ENCODE measurements around the gene MBNL1. TPM values are rescaled to one million over a fixed set of nuclear protein-coding genes. Genes with fewer than 3 reads are reported as not detected.

Gene MBNL1
- total and polyA plus RNA-seq, 2 of the 4 experiments (the other 2 are of a cell fraction), result 127 to 664 TPM

- intact Hi-C loops (cut with micrococcal nuclease), result loop anchor here (10.0 kb wide), 1 partner anchor 50 kb away; no protein-coding TSS in a partner anchor
- POLR2A ChIA-PET (ENCODE audit: unreplicated experiment), result no interaction called here
Observed at GRCh38 chr3:152264378-152264777, 4.4 kb upstream of the MBNL1 start.

More at GRCh38 chr3:152264378-152264777, 4.4 kb upstream of the MBNL1 start:
- H3K4me1 ChIP-seq (ENCODE audit: control insufficient read depth, insufficient read depth, low read length), result peaks cover 9% of the 10 kb centered on the region
- H4K5ac ChIP-seq (ENCODE audit: low read depth, low read length), result no peak overlapping the region
- TF ChIP-seq MXI1 (IDR thresholded peaks at IDR 0.05; ENCODE audit: borderline replicate concordance, low read depth, low read length) (no peak), MAFK (IDR thresholded peaks at IDR 0.05; ENCODE audit: low read depth, low read length) (no peak), POLR2A (IDR thresholded peaks at IDR 0.05; ENCODE audit: low read depth, low read length) (no peak), SMC3 (IDR thresholded peaks at IDR 0.05; ENCODE audit: low read depth, low read length) (no peak), CTCF (conservative IDR thresholded peaks at IDR 0.05; ENCODE audit: low read depth, low read length) (no peak), CEBPB (IDR thresholded peaks at IDR 0.05; ENCODE audit: low read depth, low read length) (no peak), RCOR1 (IDR thresholded peaks at IDR 0.05; ENCODE audit: insufficient replicate concordance, low read length) (no peak), NFE2L2 (IDR thresholded peaks at IDR 0.05; ENCODE audit: low read depth, low read length) (no peak), BHLHE40 (IDR thresholded peaks at IDR 0.05; ENCODE audit: low read depth, low read length) (no peak), USF2 (IDR thresholded peaks at IDR 0.05; ENCODE audit: low read depth, low read length) (no peak), FOS (IDR thresholded peaks at IDR 0.05; ENCODE audit: low read depth, low read length) (no peak), MAZ (IDR thresholded peaks at IDR 0.05; ENCODE audit: borderline replicate concordance, low read depth, low read length) (no peak), CHD1 (IDR thresholded peaks at IDR 0.05; ENCODE audit: low read depth, low read length) (no peak), RFX5 (IDR thresholded peaks at IDR 0.05; ENCODE audit: low read depth, low read length) (no peak), ELK1 (IDR thresholded peaks at IDR 0.05; ENCODE audit: borderline replicate concordance, low read depth, low read length) (no peak), RAD21 (IDR thresholded peaks at IDR 0.05; ENCODE audit: low read length) (no peak)
- H3K36me3 ChIP-seq (ENCODE audit: control insufficient read depth, insufficient read depth, low read length), result no peaks in the 10 kb centered on the region
- in situ Hi-C loops (cut with MboI; ENCODE audit: low sequenced_read_pairs) (no loop called here), dilution Hi-C loops (cut with HindIII; ENCODE audit: low sequenced_read_pairs, unreplicated experiment) (no loop called here)
- H3K14ac ChIP-seq (replicated peaks; ENCODE audit: low read depth, low read length), result no peak overlapping the region
- no peak overlapping the region for H4K8ac ChIP-seq (ENCODE audit: low read depth in 2 of 2, low read length in 2 of 2)
- no peak overlapping the region for H3K4me3 ChIP-seq (ENCODE audit: insufficient read depth, low read depth, low read length)
- ATAC-seq (ENCODE audit: low read depth), result no peak
- H3K18ac ChIP-seq (ENCODE audit: low read depth, low read length), result no peak overlapping the region
- DNase-seq, result no peak
- no peak overlapping the region for H2AK9ac ChIP-seq (replicated peaks; ENCODE audit: low read depth, low read length, poor library complexity)
- H2BK20ac ChIP-seq (ENCODE audit: low read depth, low read length), result no peak overlapping the region
- H3K9me3 ChIP-seq (ENCODE audit: control insufficient read depth, insufficient read depth, low read length), result no peaks in the 10 kb centered on the region
- H3K79me1 ChIP-seq (ENCODE audit: low read depth in 1 of 2, low read length in 2 of 2), result peaks cover 0 to 17% of the 10 kb centered on the region in 2 experiments; a peak in 3 of 4 replicates
- no peak overlapping the region for H2BK5ac ChIP-seq (ENCODE audit: low read depth, low read length, poor library complexity, severe bottlenecking)
- no peak overlapping the region for H4K91ac ChIP-seq (ENCODE audit: insufficient read depth, low read depth, low read length)
- H2BK120ac ChIP-seq (ENCODE audit: low read depth, low read length), result no peak overlapping the region
- no peak overlapping the region for H3K23ac ChIP-seq (ENCODE audit: low read depth, low read length)
- no peak overlapping the region for H2BK15ac ChIP-seq (ENCODE audit: low read depth, low read length)
- BruUV-seq (replicated peaks), result no TSS peak
- no peak overlapping the region for H2AFZ ChIP-seq (replicated peaks; ENCODE audit: low read length, poor library complexity)
- H3K56ac ChIP-seq (ENCODE audit: extremely low read depth, insufficient read depth, low read length), result no peak overlapping the region
- H3K4me2 ChIP-seq (ENCODE audit: low read depth, low read length), result no peak overlapping the region
- CTCF ChIA-PET, result no interaction called here
- H3K4ac ChIP-seq (ENCODE audit: low read depth, low read length), result no peak overlapping the region
- H3K27ac ChIP-seq (ENCODE audit: insufficient read depth, low read length), result no peak overlapping the region
- H3K9ac ChIP-seq (ENCODE audit: low read depth, low read length), result no peak overlapping the region
- H4K20me1 ChIP-seq (ENCODE audit: insufficient read depth, low read length), result no peaks in the 10 kb centered on the region
- no peak overlapping the region for H2AK5ac ChIP-seq (ENCODE audit: low read depth, low read length)
- peaks cover 7% of the 10 kb centered on the region for H3K9me1 ChIP-seq (ENCODE audit: insufficient read depth, low read length)
- no peaks in the 10 kb centered on the region for H3K27me3 ChIP-seq (ENCODE audit: control insufficient read depth, insufficient read depth, low read length)
